GM23338 (cell line): ENCODE measurements around the gene JMY.

ENCODE experiments used
- CREB1 ChIP-seq: fragments of 250-450 bp; sonication (Bioruptor Pico); IDR thresholded peaks from 2 replicates; pipeline ENCODE4 v1.5.0; 2020; ENCODE audit warnings: low read depth, mild to moderate bottlenecking, moderate library complexity
- CTCF ChIP-seq, 2 experiments: fragments of 200-600 bp in 1 of 2; sonication (generic) in 1 of 2; conservative IDR thresholded peaks; 2 replicates each; pipeline versions ENCODE4 v1.5.1 to v1.6.1; 2016 to 2017; ENCODE audit warnings: antibody characterized with exemption in 2 of 2, low read depth in 2 of 2, mild to moderate bottlenecking in 2 of 2, moderate library complexity in 1 of 2
- EZH2 ChIP-seq: fragments of 200-600 bp; sonication (generic); IDR thresholded peaks from one replicate; pipeline ENCODE4 v1.8.0; 2017; ENCODE audit warnings: antibody characterized with exemption, mild to moderate bottlenecking, low read depth; ENCODE audit not compliant: unreplicated experiment
- EZH2phosphoT487 ChIP-seq: fragments of 200-600 bp; sonication (generic); IDR thresholded peaks from one replicate; pipeline ENCODE4 v1.8.1; 2018; ENCODE audit warnings: antibody characterized with exemption; ENCODE audit not compliant: unreplicated experiment
- JUNB ChIP-seq: IDR thresholded peaks from one replicate; pipeline ENCODE4 v1.6.1; 2016; ENCODE audit warnings: antibody characterized with exemption; ENCODE audit not compliant: unreplicated experiment
- NANOG ChIP-seq: IDR thresholded peaks from 2 replicates; pipeline ENCODE4 v1.6.1; 2016; ENCODE audit warnings: antibody characterized with exemption, borderline replicate concordance
- POLR2AphosphoS5 ChIP-seq: IDR thresholded peaks from 2 replicates; pipeline ENCODE4 v1.6.1; 2016; ENCODE audit warnings: antibody characterized with exemption, low read depth
- REST ChIP-seq: IDR thresholded peaks from one replicate; pipeline ENCODE4 v1.6.1; 2018; ENCODE audit warnings: antibody characterized with exemption; ENCODE audit not compliant: unreplicated experiment
- STAT1 ChIP-seq: IDR thresholded peaks from one replicate; pipeline ENCODE4 v1.6.1; 2016; ENCODE audit warnings: antibody characterized with exemption; ENCODE audit not compliant: unreplicated experiment
- ZNF114 ChIP-seq: fragments of 250-450 bp; sonication (Bioruptor Pico); IDR thresholded peaks from 2 replicates; pipeline ENCODE4 v1.5.0; 2020; ENCODE audit warnings: mild to moderate bottlenecking, moderate library complexity
- ZNF331 ChIP-seq: fragments of 250-450 bp; sonication (Bioruptor Pico); IDR thresholded peaks from 2 replicates; pipeline ENCODE4 v1.5.0; 2020; ENCODE audit warnings: low read depth, mild to moderate bottlenecking, moderate library complexity
- ZNF462 ChIP-seq: fragments of 250-450 bp; sonication (Bioruptor Pico); IDR thresholded peaks from 2 replicates; pipeline ENCODE4 v1.5.0; 2020; ENCODE audit warnings: mild to moderate bottlenecking, moderate library complexity

GRCh38 chr5:79357398-79357797, 121.5 kb downstream of the JMY start:
- TF ChIP-seq CTCF (conservative IDR thresholded peaks at IDR 0.05; ENCODE audit: low read depth in 2 of 2) (no peak), POLR2AphosphoS5 (no peak), EZH2 (no peak), NANOG (no peak), EZH2phosphoT487 (no peak), REST (no peak), CREB1 (CRISPR knock-in tag) (no peak), ZNF114 (CRISPR knock-in tag) (no peak), ZNF331 (no peak), JUNB (no peak), ZNF462 (CRISPR knock-in tag) (no peak), STAT1 (no peak)
